ENCODE results near the gene IKZF3. TPM values are rescaled to one million over a fixed set of nuclear protein-coding genes. Genes with fewer than 3 reads are reported as not detected.
A peak's percentile ranks its signal among the peaks of the same experiment; 100 is the strongest.

Gene IKZF3
- total RNA-seq, 1 experiment from 2014 or later: 0.22 TPM

GRCh38 chr17:39738983-39739884 is 124.9 kb downstream of the IKZF3 start:
- DNase-seq: peak; percentile 90
- Histone ChIP-seq H3K4ac (ENCODE audit: low read depth, low read length) (no peak overlapping the region), H3K9me3 (ENCODE audit: control insufficient read depth, low read depth, low read length) (no peaks in the 10 kb centered on the region), H3K79me1 (ENCODE audit: insufficient read depth, low read depth, low read length, poor library complexity, severe bottlenecking) (no peaks in the 10 kb centered on the region), H3K23me2 (ENCODE audit: insufficient read length, low read depth, low read length, poor library complexity, severe bottlenecking) (peaks cover 27% of the 10 kb centered on the region), H3K18ac (ENCODE audit: insufficient read length, low read depth, low read length) (peak overlapping the region; percentile 60), H3K4me2 (ENCODE audit: insufficient read depth, insufficient read length, low read length) (peak overlapping the region; percentile 73), H3K4me1 (ENCODE audit: insufficient read depth, low read length) (peaks cover 3% of the 10 kb centered on the region; the same call in 1 of the 2 replicates), H3K79me2 (ENCODE audit: insufficient read depth, low read length) (peaks cover 2% of the 10 kb centered on the region; the same call in 1 of the 2 replicates), H3K9ac (ENCODE audit: extremely low read depth, insufficient read length, low read length) (peak overlapping the region; percentile 69), H2BK20ac (ENCODE audit: low read depth, low read length, poor library complexity, severe bottlenecking) (no peak overlapping the region), H4K91ac (ENCODE audit: insufficient read length, low read depth, low read length) (no peak overlapping the region), H3T11ph (ENCODE audit: low read length) (no peak overlapping the region), H2BK5ac (ENCODE audit: insufficient read length, low read length) (no peak overlapping the region), H3K27me3 (ENCODE audit: insufficient read depth, low read length) (no peaks in the 10 kb centered on the region), H3K23ac (ENCODE audit: insufficient read length, low read depth, low read length) (no peak overlapping the region), H4K20me1 (ENCODE audit: control insufficient read depth, insufficient read depth, insufficient read length) (no peaks in the 10 kb centered on the region), H2AFZ (ENCODE audit: low read length) (no peak overlapping the region), H2AK5ac (ENCODE audit: insufficient read length, low read length) (no peak overlapping the region), H2BK12ac (ENCODE audit: insufficient read length, low read depth, low read length) (no peak overlapping the region), H3K56ac (ENCODE audit: insufficient read length, low read depth, low read length) (no peak overlapping the region), H4K5ac (ENCODE audit: insufficient read length, low read depth, low read length) (no peak overlapping the region), H4K8ac (replicated peaks; ENCODE audit: insufficient read length, low read depth, low read length) (no peak overlapping the region), H3K14ac (ENCODE audit: insufficient read depth, low read length) (no peak overlapping the region), H2BK15ac (ENCODE audit: low read depth, low read length) (no peak overlapping the region), H3K27ac (ENCODE audit: insufficient read length, low read depth, low read length) (peak overlapping the region; percentile 77), H2BK120ac (ENCODE audit: low read depth, low read length, poor library complexity, severe bottlenecking) (no peak overlapping the region)
- no peaks in the 10 kb centered on the region for H3K9me3 Mint-ChIP-seq
- peak overlapping the region; percentile 85 to 87 for H3K4me3 Mint-ChIP-seq
- TF ChIP-seq CTCF (conservative IDR thresholded peaks at IDR 0.05): no peak
- no CpG with 5 or more reads among the region's 32 CpGs for WGBS (ENCODE audit: extremely low coverage, insufficient read length, low lambda C conversion rate)
- H3K4me1 Mint-ChIP-seq: peaks cover 31 to 38% of the 10 kb centered on the region in 2 experiments
- peak overlapping the region; percentile 91 to 99 (median 98) for H3K27ac Mint-ChIP-seq
- peaks cover 5 to 24% (median 17%) of the 10 kb centered on the region in 3 experiments; a peak in 6 of 7 replicates for H3K36me3 Mint-ChIP-seq (ENCODE audit: insufficient read depth in 1 of 3, low read depth in 3 of 3)
- H3K27me3 Mint-ChIP-seq (ENCODE audit: low read depth): peaks cover 3% of the 10 kb centered on the region; the same call in 1 of the 2 replicates

Measured in H9 (cell line).